SU-DHL-6 (cell line): ENCODE measurements around the gene IPCEF1.

Experiments used
- CTCF ChIP-seq: fragments of 200-600 bp; sonication (generic); IDR thresholded peaks from one replicate; pipeline ENCODE4 v1.5.1; 2017; ENCODE audit warnings: antibody characterized with exemption, mild to moderate bottlenecking, low read length, moderate library complexity; ENCODE audit not compliant: insufficient read depth, poor library complexity, severe bottlenecking
- EZH2phosphoT487 ChIP-seq: fragments of 200-600 bp; sonication (generic), shearing (Covaris generic); conservative IDR thresholded peaks from 2 replicates; pipeline ENCODE4 v1.6.1; 2018; ENCODE audit warnings: mild to moderate bottlenecking, antibody characterized with exemption, low read length, moderate library complexity, mixed read lengths

GRCh38 chr6:154232013-154232910 lies 124.3 kb downstream of the IPCEF1 start:
- TF ChIP-seq CTCF (no peak), EZH2phosphoT487 (no peak)
